ENCODE measurements around the gene C5orf15.

The C5orf15 gene

DNA sequence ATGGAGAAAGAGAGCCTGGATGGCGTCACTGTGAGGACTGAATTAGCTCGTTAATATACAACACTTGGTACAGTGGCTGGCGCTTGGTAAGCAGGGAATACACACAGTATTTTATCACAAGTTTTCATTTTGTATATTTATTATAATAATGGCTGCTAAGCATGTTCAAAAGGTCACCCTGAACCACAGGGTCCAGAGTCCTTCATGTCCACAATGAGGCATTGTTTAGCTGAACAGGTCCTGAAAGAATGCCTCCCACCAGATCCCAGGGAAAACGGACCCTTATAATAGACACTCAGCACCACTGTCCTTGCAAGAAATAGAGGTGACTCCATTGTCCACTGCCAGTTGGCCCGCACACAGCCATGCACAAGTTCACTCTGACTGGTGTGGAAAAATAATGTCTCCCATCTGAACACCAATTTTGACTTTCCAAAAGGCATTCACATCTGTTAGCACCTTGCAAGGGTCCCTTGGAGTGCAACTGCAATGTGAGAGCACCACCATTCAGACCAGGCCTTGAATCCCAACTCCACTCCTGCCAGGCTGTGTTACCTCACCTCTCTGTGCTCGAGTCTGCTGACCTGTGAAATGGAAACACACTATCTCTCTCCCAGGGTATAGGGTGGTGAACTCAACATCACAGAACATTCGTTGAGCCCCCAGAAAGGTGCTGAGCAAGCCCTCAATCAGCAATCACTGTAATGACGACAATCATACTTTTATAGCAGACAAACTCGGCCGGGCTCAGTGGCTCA lies 32.5 kb upstream of the C5orf15 start:
- H3K4me3 ChIP-seq (ENCODE audit: low read length): no peak overlapping the region
- H3K27me3 ChIP-seq (ENCODE audit: control insufficient read depth, insufficient read depth, low read length): no peaks in the 10 kb centered on the region
- H3K9me3 ChIP-seq (ENCODE audit: control insufficient read depth, low read length): no peaks in the 10 kb centered on the region
- H3K9ac ChIP-seq (ENCODE audit: low read length): no peak overlapping the region
- peaks cover 58% of the 10 kb centered on the region for H3K4me1 ChIP-seq (ENCODE audit: control insufficient read depth, insufficient read depth, low read length)
- no peaks in the 10 kb centered on the region for H3K36me3 ChIP-seq (ENCODE audit: control insufficient read depth, insufficient read depth, low read length)

DNA sequence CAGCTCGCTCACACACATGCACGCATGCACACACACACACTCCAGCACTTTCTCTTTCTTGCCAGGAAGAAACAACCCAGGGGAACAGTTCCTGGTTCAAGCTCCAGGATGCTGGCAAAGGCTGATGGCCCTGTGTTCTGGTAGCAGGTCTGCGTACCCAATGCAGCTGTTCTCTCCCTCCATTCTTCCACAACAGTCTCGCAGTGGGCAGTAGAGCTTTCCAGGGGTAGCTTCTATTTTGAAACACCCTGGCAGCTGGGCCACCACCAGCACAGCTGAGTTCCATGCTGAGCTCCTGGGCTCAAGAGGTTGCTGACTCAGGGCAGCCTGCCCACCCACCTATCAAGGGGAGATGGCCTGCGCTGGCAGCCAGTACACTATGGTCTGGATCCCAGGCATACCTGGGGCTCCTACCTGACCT lies 31.7 kb upstream of the C5orf15 start:
- H3K27me3 ChIP-seq (ENCODE audit: control insufficient read depth, insufficient read depth, low read length): no peaks in the 10 kb centered on the region
- no peak overlapping the region for H3K9ac ChIP-seq (ENCODE audit: low read length)
- peaks cover 62% of the 10 kb centered on the region for H3K4me1 ChIP-seq (ENCODE audit: control insufficient read depth, insufficient read depth, low read length)
- no peaks in the 10 kb centered on the region for H3K9me3 ChIP-seq (ENCODE audit: control insufficient read depth, low read length)
- H3K4me3 ChIP-seq (ENCODE audit: low read length): no peak overlapping the region
- H3K36me3 ChIP-seq (ENCODE audit: control insufficient read depth, insufficient read depth, low read length): no peaks in the 10 kb centered on the region

DNA sequence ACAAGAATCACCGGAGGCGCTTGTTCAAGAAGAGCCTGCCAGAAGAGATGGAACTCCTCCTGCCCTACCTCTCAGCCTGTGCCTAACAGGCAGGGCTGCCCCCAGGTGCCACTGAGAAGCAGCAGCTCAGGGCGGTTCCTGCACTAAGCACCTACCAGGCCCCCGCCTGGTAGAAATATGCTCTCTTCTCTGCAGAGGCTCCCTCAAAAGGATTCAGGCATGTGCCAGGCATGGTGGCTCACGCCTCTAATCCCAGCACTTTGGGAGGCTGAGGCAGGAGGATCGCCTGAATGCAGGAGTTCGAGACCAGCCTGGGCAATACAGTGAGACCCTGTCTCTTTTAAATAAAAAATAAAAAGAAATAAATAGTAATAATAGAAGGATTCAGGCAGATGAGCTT lies 30.4 kb upstream of the C5orf15 start:
- Histone ChIP-seq H3K4me3 (ENCODE audit: low read length) (no peak overlapping the region), H3K9me3 (ENCODE audit: control insufficient read depth, low read length) (no peaks in the 10 kb centered on the region), H3K36me3 (ENCODE audit: control insufficient read depth, insufficient read depth, low read length) (no peaks in the 10 kb centered on the region), H3K4me1 (ENCODE audit: control insufficient read depth, insufficient read depth, low read length) (peaks cover 75% of the 10 kb centered on the region), H3K9ac (ENCODE audit: low read length) (no peak overlapping the region), H3K27me3 (ENCODE audit: control insufficient read depth, insufficient read depth, low read length) (no peaks in the 10 kb centered on the region)

DNA sequence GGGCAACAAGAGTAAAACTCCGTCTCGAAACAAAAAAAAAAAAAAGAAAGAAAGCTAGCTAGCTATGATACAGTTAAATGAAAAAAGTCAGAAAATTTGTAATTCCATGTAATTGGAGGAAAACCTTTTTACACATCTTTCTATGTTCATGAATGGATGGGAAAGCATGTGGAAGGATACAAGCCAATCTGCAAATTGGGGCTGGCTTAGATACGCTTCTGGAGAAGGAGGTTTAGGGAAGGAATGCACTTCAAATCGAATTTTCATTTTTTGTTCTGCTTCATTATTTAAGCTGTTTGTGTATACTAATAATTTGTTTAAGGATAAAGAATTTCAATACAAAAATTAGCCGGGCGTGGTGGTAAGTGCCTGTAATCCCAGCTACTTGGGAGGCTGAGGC lies 29.6 kb upstream of the C5orf15 start:
- H3K36me3 ChIP-seq (ENCODE audit: control insufficient read depth, insufficient read depth, low read length): no peaks in the 10 kb centered on the region
- peaks cover 75% of the 10 kb centered on the region for H3K4me1 ChIP-seq (ENCODE audit: control insufficient read depth, insufficient read depth, low read length)
- H3K27me3 ChIP-seq (ENCODE audit: control insufficient read depth, insufficient read depth, low read length): no peaks in the 10 kb centered on the region
- no peak overlapping the region for H3K4me3 ChIP-seq (ENCODE audit: low read length)
- no peaks in the 10 kb centered on the region for H3K9me3 ChIP-seq (ENCODE audit: control insufficient read depth, low read length)
- H3K9ac ChIP-seq (ENCODE audit: low read length): no peak overlapping the region

DNA sequence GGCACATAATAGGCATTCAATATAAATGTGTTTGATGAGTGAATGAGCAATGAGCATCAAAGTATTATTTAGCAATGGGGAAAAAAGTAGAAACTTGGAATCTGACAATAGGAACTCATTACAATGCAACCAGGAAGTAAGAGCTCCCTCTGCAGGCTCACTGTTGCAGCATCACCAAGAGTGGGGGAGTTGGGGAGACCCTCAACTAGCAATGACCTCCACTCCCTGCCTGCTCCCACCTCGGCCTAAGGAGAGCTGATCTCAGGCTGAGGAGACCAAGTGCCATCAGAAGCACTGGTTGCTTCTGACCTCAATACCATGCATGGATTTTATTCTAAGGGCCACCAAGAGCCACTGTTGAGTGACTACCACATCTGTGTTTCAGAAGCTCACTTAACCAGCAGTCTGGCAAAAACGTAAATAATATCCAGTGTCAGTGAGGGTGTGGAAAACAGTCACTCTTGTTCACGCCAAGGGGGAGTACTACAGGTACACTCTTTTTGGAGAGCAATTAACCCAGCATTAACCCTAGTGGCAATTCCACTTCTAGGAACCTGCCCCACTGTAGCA lies 28.3 kb upstream of the C5orf15 start:
- Histone ChIP-seq H3K9ac (ENCODE audit: low read length) (no peak overlapping the region), H3K9me3 (ENCODE audit: control insufficient read depth, low read length) (no peaks in the 10 kb centered on the region), H3K27me3 (ENCODE audit: control insufficient read depth, insufficient read depth, low read length) (no peaks in the 10 kb centered on the region), H3K4me3 (ENCODE audit: low read length) (no peak overlapping the region), H3K4me1 (ENCODE audit: control insufficient read depth, insufficient read depth, low read length) (peaks cover 66% of the 10 kb centered on the region), H3K36me3 (ENCODE audit: control insufficient read depth, insufficient read depth, low read length) (no peaks in the 10 kb centered on the region)

DNA sequence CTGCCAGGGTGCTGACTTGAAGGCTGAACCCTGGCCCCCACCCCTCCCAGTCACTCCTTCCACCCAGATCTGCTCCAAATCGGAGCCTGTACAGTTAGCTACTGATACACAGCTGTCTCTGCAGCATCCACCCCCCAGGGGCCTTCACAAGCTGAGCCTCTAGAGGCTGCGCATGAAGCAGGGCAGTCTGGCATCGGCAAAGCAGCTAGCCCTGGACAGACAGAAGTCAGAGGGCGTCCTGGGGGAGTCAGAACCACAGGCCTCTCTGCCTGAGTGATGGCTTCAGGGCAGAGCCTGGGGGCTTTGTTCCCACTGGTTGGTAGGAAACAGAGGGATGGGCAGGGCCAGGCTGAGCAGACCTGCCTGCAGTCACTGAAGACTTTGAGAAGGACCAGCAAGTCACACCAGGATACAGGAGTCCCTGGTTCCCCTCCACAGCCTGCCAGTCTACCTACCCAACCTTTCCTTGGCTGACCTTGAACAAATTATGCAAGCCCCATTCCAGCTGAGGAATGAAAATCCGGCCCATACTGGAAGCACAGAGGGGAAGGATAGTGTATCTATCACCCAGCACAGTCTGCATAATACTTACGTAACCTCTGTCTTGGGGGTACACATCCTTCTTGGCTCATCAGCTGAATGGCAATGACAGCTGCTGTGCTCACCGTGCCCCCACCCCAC lies 27.6 kb upstream of the C5orf15 start:
- Histone ChIP-seq H3K4me1 (ENCODE audit: control insufficient read depth, insufficient read depth, low read length) (peaks cover 63% of the 10 kb centered on the region), H3K4me3 (ENCODE audit: low read length) (no peak overlapping the region), H3K9ac (ENCODE audit: low read length) (peak overlapping the region; percentile 14), H3K27me3 (ENCODE audit: control insufficient read depth, insufficient read depth, low read length) (no peaks in the 10 kb centered on the region), H3K9me3 (ENCODE audit: control insufficient read depth, low read length) (no peaks in the 10 kb centered on the region), H3K36me3 (ENCODE audit: control insufficient read depth, insufficient read depth, low read length) (peaks cover 5% of the 10 kb centered on the region)

DNA sequence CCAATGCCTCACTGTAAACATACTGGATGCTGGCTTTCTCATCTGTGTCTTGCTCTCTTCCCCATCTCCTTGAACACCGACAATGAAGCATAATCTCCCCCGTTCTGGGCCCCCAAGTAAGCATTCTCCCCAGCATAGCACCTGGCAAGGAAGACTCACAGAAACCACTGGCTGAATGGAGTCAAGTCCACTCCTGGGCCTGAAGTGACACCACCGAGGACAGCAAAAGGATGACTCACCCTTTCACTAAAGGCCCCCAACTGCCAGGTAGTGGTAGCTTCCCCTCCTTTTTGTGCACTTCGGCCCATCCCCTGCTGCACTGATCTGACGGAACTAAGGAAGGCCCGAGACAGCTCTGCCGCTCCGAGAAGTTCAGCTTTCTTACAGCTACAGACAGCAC lies 26.9 kb upstream of the C5orf15 start:
- Histone ChIP-seq H3K27me3 (ENCODE audit: control insufficient read depth, insufficient read depth, low read length) (no peaks in the 10 kb centered on the region), H3K9ac (ENCODE audit: low read length) (peak overlapping the region; percentile 14), H3K36me3 (ENCODE audit: control insufficient read depth, insufficient read depth, low read length) (peaks cover 10% of the 10 kb centered on the region), H3K4me3 (ENCODE audit: low read length) (no peak overlapping the region), H3K9me3 (ENCODE audit: control insufficient read depth, low read length) (no peaks in the 10 kb centered on the region), H3K4me1 (ENCODE audit: control insufficient read depth, insufficient read depth, low read length) (peaks cover 57% of the 10 kb centered on the region)

DNA sequence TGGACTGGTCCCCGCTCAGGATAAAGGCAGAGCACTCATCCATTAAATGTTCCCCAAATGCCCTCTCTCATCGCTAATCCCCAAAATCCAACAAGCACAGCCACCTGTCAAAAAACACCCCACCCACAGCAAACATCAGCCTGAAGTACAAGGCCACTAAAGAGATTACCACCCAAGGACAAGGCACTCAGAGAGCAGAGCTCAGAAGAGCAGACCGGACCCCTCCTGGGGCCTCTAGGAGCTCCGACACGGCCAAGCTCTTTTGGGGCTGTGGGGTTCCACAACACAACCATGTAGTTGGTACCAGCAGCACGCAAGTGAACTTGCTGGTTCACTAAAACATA lies 26.5 kb upstream of the C5orf15 start:
- H3K27me3 ChIP-seq (ENCODE audit: control insufficient read depth, insufficient read depth, low read length): no peaks in the 10 kb centered on the region
- H3K9ac ChIP-seq (ENCODE audit: low read length): peak overlapping the region; percentile 14
- H3K4me3 ChIP-seq (ENCODE audit: low read length): no peak overlapping the region
- no peaks in the 10 kb centered on the region for H3K9me3 ChIP-seq (ENCODE audit: control insufficient read depth, low read length)
- peaks cover 14% of the 10 kb centered on the region for H3K36me3 ChIP-seq (ENCODE audit: control insufficient read depth, insufficient read depth, low read length)
- H3K4me1 ChIP-seq (ENCODE audit: control insufficient read depth, insufficient read depth, low read length): peaks cover 53% of the 10 kb centered on the region

DNA sequence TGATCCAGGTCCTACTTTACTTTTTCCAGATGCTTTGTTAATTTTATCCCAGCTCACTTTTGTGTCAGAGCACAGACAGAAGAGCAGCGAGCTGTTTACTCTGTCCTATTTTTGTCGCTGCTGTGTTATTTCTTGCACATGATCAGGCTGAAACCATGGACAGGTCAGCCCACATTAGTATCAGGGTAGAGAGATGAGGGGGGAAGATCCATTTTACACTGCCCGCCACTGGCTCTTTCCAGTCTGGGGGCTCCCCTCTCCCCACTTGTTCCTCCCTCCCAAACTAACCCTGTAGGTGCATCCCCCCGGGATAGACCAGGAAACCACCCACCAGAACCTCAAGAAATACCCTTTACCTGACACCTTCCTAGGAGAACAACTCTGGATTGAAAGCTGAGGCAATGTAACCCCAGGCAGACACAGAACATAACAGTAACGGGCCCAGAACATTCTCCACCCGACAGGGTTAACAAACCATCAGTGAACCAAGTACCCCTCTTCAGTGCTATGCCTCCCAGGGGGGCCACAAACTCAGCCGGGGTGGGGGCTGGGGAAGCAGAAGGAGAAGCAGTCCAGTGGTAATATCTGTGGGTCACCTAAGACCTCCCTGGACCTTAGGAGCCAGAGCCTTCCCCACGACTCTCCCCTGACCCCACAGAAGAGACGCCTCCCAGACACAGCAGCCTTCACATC lies 26.0 kb upstream of the C5orf15 start:
- no peaks in the 10 kb centered on the region for H3K9me3 ChIP-seq (ENCODE audit: control insufficient read depth, low read length)
- peaks cover 15% of the 10 kb centered on the region for H3K36me3 ChIP-seq (ENCODE audit: control insufficient read depth, insufficient read depth, low read length)
- peak overlapping the region; percentile 14 for H3K9ac ChIP-seq (ENCODE audit: low read length)
- peaks cover 48% of the 10 kb centered on the region for H3K4me1 ChIP-seq (ENCODE audit: control insufficient read depth, insufficient read depth, low read length)
- H3K27me3 ChIP-seq (ENCODE audit: control insufficient read depth, insufficient read depth, low read length): no peaks in the 10 kb centered on the region
- H3K4me3 ChIP-seq (ENCODE audit: low read length): no peak overlapping the region

DNA sequence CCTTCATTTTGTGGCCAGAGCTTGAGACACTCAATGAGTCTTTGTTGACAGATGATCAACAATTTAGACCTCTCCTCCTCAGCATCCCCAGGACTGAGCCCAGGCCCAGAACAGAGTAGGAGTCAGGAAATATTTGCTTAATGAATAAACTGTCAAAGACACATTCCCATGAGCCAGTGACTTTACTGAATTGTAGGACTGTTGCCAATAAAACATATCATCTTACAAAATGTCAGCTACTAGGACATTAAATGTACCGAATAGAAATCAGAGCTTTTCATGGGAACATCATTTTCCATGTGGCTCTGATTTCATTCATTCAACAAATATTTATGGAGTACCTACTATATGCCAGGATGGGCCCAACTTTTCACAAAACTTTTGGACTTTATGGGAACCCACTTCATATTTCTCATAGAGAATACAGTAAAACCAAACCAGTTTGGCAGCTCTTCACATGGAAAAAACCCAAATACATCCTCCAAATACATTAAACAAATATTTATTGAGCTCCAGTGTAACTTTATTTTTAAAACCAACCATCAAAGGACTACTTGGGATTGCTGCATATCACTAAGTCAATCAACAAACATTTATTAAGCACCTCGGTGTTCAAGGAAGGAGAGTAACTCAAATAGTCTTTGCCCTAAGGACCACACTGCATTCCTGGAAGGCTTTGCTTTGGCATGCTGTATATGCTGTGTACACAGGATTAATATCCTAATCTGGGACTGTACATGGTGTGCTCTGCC lies 24.9 kb upstream of the C5orf15 start:
- peaks cover 43% of the 10 kb centered on the region for H3K4me1 ChIP-seq (ENCODE audit: control insufficient read depth, insufficient read depth, low read length)

DNA sequence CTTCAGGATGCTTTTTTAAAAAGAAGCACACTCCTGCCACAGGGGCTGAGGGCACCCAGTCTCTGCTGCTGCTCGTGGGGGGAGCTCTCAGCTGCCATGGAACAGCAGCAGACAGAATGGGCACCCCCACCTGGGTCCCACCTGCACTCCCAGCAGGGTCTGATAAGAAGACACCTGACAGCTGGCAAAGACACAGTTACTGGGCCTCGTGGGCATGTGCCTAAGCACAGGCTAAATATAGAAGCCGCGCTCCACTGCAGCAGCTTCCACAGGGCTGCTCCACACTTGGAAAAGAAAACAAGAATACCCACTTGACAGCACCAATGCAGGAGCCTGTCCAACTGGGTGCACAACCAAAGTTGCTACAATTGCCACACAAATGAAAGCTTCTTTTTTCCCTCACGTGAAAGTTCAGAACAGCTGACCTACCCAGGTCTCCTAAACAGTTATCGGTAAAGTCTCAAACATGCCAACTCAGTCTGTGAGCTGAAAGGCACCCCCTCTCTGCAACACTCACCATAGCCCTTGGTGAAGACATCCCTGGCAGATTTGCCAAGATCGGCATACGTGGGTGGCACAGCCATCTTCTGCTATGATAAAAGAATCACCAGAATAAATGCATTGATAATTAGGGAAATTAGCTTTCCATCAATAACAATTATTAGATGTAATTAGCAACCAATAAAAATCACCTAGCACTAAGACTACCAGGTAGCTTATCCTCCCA lies 24.2 kb upstream of the C5orf15 start:
- no peaks in the 10 kb centered on the region for H3K9me3 ChIP-seq (ENCODE audit: control insufficient read depth, low read length)
- peaks cover 43% of the 10 kb centered on the region for H3K4me1 ChIP-seq (ENCODE audit: control insufficient read depth, insufficient read depth, low read length)
- H3K4me3 ChIP-seq (ENCODE audit: low read length): no peak overlapping the region
- H3K36me3 ChIP-seq (ENCODE audit: control insufficient read depth, insufficient read depth, low read length): peaks cover 20% of the 10 kb centered on the region
- no peak overlapping the region for H3K9ac ChIP-seq (ENCODE audit: low read length)
- H3K27me3 ChIP-seq (ENCODE audit: control insufficient read depth, insufficient read depth, low read length): no peaks in the 10 kb centered on the region

More for the DNA sequence above, 24.9 kb upstream of the C5orf15 start:
- H3K27me3 ChIP-seq (ENCODE audit: control insufficient read depth, insufficient read depth, low read length): no peaks in the 10 kb centered on the region
- H3K9me3 ChIP-seq (ENCODE audit: control insufficient read depth, low read length): no peaks in the 10 kb centered on the region
- H3K36me3 ChIP-seq (ENCODE audit: control insufficient read depth, insufficient read depth, low read length): peaks cover 20% of the 10 kb centered on the region
- no peak overlapping the region for H3K4me3 ChIP-seq (ENCODE audit: low read length)
- H3K9ac ChIP-seq (ENCODE audit: low read length): no peak overlapping the region
